ENCODE data around the gene LARGE2. TPM values are rescaled to one million over a fixed set of nuclear protein-coding genes. Genes with fewer than 3 reads are reported as not detected.
A peak's percentile ranks its signal among the peaks of the same experiment; 100 is the strongest.

Gene LARGE2
- total RNA-seq, 2 donors from 2014 or later, result 28.5 to 35.2 TPM

DNA sequence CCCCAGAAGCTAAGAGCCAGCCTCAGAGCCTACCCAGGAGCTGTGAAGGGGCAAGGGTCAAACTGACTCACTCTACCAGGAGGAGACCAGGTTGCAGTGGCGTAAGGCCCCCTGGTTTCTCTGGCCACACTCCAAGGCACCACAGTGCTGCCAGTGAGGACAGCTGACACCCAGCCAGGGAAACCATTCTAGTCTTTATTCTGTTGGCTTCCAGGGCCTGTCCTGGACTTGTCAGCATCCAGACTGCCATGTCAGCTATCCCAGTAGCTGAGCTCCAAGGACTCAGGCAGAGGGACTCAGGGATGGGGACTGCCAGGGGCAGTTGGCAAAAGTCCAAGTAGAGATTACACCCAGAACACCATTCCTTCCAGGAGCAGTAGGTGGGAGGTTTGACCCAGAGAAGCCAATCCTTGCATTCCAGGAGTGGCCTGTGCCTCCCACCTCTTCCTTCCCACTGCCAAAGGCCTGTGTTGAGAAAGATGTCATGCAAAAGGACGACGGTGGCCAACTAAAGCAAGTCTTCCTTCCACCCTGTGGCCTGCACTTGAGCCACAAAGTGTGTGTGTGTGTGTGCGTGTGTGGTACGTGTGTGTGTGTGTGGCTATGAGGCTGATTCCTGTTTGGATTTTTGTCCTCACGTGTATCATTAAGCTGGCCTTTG, 40.6 kb upstream of the LARGE2 start:
- H3K4me3 ChIP-seq (ENCODE audit: low read length), result no peak overlapping the region
- no peak overlapping the region for H3K27ac ChIP-seq (ENCODE audit: low read depth, low read length)
- no peaks in the 10 kb centered on the region for H3K9me3 ChIP-seq (ENCODE audit: control insufficient read depth, low read length)
- WGBS, 2 experiments (ENCODE audit: insufficient coverage in 1 of 2, insufficient read length in 1 of 2), result 96 to 100% methylated on average over 1 to 4 of the region's 6 CpGs
- no peak overlapping the region for H3K27ac Mint-ChIP-seq
- peaks cover 11% of the 10 kb centered on the region for H3K27me3 ChIP-seq (ENCODE audit: control insufficient read depth, insufficient read depth, low read length, poor library complexity, severe bottlenecking)
- no peaks in the 10 kb centered on the region for H3K4me1 ChIP-seq (ENCODE audit: control insufficient read depth, insufficient read depth, low read length)
- TF ChIP-seq, protein P1, sequence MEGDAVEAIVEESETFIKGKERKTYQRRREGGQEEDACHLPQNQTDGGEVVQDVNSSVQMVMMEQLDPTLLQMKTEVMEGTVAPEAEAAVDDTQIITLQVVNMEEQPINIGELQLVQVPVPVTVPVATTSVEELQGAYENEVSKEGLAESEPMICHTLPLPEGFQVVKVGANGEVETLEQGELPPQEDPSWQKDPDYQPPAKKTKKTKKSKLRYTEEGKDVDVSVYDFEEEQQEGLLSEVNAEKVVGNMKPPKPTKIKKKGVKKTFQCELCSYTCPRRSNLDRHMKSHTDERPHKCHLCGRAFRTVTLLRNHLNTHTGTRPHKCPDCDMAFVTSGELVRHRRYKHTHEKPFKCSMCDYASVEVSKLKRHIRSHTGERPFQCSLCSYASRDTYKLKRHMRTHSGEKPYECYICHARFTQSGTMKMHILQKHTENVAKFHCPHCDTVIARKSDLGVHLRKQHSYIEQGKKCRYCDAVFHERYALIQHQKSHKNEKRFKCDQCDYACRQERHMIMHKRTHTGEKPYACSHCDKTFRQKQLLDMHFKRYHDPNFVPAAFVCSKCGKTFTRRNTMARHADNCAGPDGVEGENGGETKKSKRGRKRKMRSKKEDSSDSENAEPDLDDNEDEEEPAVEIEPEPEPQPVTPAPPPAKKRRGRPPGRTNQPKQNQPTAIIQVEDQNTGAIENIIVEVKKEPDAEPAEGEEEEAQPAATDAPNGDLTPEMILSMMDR (conservative IDR thresholded peaks at IDR 0.05), result no peak
- H3K9me3 Mint-ChIP-seq, result no peaks in the 10 kb centered on the region
- no peak overlapping the region for H3K4me3 Mint-ChIP-seq
- peaks cover 4% of the 10 kb centered on the region for H3K36me3 Mint-ChIP-seq (ENCODE audit: low read depth)
- H3K36me3 ChIP-seq (ENCODE audit: control insufficient read depth, insufficient read depth, low read length), result peaks cover 26% of the 10 kb centered on the region
- H3K4me1 Mint-ChIP-seq, result peaks cover 4% of the 10 kb centered on the region
- DNase-seq, result no peak
- no peak overlapping the region for H3K9ac ChIP-seq (ENCODE audit: extremely low read depth, low read length, poor library complexity, severe bottlenecking)
- H3K27me3 Mint-ChIP-seq (ENCODE audit: insufficient read depth), result peaks cover 15% of the 10 kb centered on the region

GRCh38 chr11:45884596-45885185, 37.8 kb upstream of the LARGE2 start:
- Mint-ChIP-seq H3K36me3 (ENCODE audit: low read depth) (no peaks in the 10 kb centered on the region), H3K27me3 (ENCODE audit: insufficient read depth) (peaks cover 15% of the 10 kb centered on the region), H3K27ac (no peak overlapping the region), H3K9me3 (no peaks in the 10 kb centered on the region), H3K4me1 (peaks cover 2% of the 10 kb centered on the region), H3K4me3 (peak overlapping the region; percentile 56)
- H3K9me3 ChIP-seq (ENCODE audit: control insufficient read depth, low read length), result no peaks in the 10 kb centered on the region
- H3K4me3 ChIP-seq (ENCODE audit: low read length), result no peak overlapping the region
- no peak overlapping the region for H3K9ac ChIP-seq (ENCODE audit: extremely low read depth, low read length, poor library complexity, severe bottlenecking)
- H3K4me1 ChIP-seq (ENCODE audit: control insufficient read depth, insufficient read depth, low read length), result no peaks in the 10 kb centered on the region
- no peak overlapping the region for H3K27ac ChIP-seq (ENCODE audit: low read depth, low read length)
- 89 to 91% methylated on average over 9 to 10 of the region's 10 CpGs for WGBS, 2 experiments (ENCODE audit: insufficient coverage in 1 of 2, insufficient read length in 1 of 2)
- H3K36me3 ChIP-seq (ENCODE audit: control insufficient read depth, insufficient read depth, low read length), result peaks cover 11% of the 10 kb centered on the region
- DNase-seq, result no peak
- H3K27me3 ChIP-seq (ENCODE audit: control insufficient read depth, insufficient read depth, low read length, poor library complexity, severe bottlenecking), result peaks cover 15% of the 10 kb centered on the region
- TF ChIP-seq, protein P1 (conservative IDR thresholded peaks at IDR 0.05), result no peak

- peaks cover 15% of the 10 kb centered on the region for H3K27me3 ChIP-seq (ENCODE audit: control insufficient read depth, insufficient read depth, low read length, poor library complexity, severe bottlenecking)
- DNase-seq, result peak; percentile 91
- H3K4me3 ChIP-seq (ENCODE audit: low read length), result peak within 1 kb of the TSS; percentile 68
- Mint-ChIP-seq H3K27me3 (ENCODE audit: insufficient read depth) (peaks cover 15% of the 10 kb centered on the region), H3K27ac (no peak within 1 kb of the TSS), H3K36me3 (ENCODE audit: low read depth) (no peaks in the 10 kb centered on the region), H3K4me1 (peaks cover 2% of the 10 kb centered on the region), H3K9me3 (no peaks in the 10 kb centered on the region), H3K4me3 (peak within 1 kb of the TSS; percentile 56)
- peaks cover 11% of the 10 kb centered on the region for H3K36me3 ChIP-seq (ENCODE audit: control insufficient read depth, insufficient read depth, low read length)
- 2 to 3% methylated on average over 6 to 69 of the region's 73 CpGs for WGBS, 2 experiments (ENCODE audit: insufficient coverage in 1 of 2, insufficient read length in 1 of 2)
- no peaks in the 10 kb centered on the region for H3K9me3 ChIP-seq (ENCODE audit: control insufficient read depth, low read length)
- no peak within 1 kb of the TSS for H3K27ac ChIP-seq (ENCODE audit: low read depth, low read length)
- no peaks in the 10 kb centered on the region for H3K4me1 ChIP-seq (ENCODE audit: control insufficient read depth, insufficient read depth, low read length)
- H3K9ac ChIP-seq (ENCODE audit: extremely low read depth, low read length, poor library complexity, severe bottlenecking), result no peak within 1 kb of the TSS
- TF ChIP-seq, protein P1 (conservative IDR thresholded peaks at IDR 0.05), result no peak
These were observed 37.1 kb upstream of the LARGE2 start, which contains the start of gene MAPK8IP1 for GRCh38 chr11:45885274-45885920. Gene MAPK8IP1 (plus strand): TSS chr11:45885651. CDS start chr11:45885821, 170 bp downstream.
